Measurements from ENCODE around the gene NNMT. TPM values are rescaled to one million over a fixed set of nuclear protein-coding genes. Genes with fewer than 3 reads are reported as not detected.
A peak's percentile ranks its signal among the peaks of the same experiment; 100 is the strongest.

Gene NNMT
- total and polyA plus RNA-seq, 9 of the 15 experiments (the other 6 are each of a cell fraction or from before 2014, with no cell fraction given) = 6.1 to 15.0 (median 11.2) TPM

- ChIA-PET POLR2A (no interaction called here), CTCF (ENCODE audit: low intra/inter-chr PET ratio) (interaction anchor here (0.6 to 2.0 kb wide), 2 partner anchors 223 to 527 kb away, joined by 3 to 16 read pairs; no protein-coding TSS in a partner anchor)
- BruUV-seq (replicated peaks) = no TSS peak
- 64% methylated on average over 12 of the region's 12 CpGs for WGBS (ENCODE audit: insufficient coverage, low coverage, missing lambda C conversion rate)
- H2AFZ ChIP-seq (ENCODE audit: low read depth, low read length) = no peak overlapping the region
- peak overlapping the region in 1 of 2 experiments; percentile 59; a peak in 2 of 4 replicates for H3K9ac ChIP-seq (ENCODE audit: insufficient read depth in 1 of 2, low read depth in 2 of 2, low read length in 2 of 2)
- H3K27me3 ChIP-seq (ENCODE audit: control insufficient read depth in 2 of 2, insufficient read depth in 2 of 2, low read length in 2 of 2) = no peaks in the 10 kb centered on the region; a peak in 1 of 5 replicates
- H3K4me1 ChIP-seq (replicated peaks in 1 of 2; ENCODE audit: control insufficient read depth in 2 of 2, insufficient read depth in 2 of 2, low read length in 2 of 2) = peaks cover 14 to 22% of the 10 kb centered on the region in 2 experiments; a peak in 4 of 5 replicates
- ATAC-seq (no peak), FAIRE-seq (no peak), DNase-seq (ENCODE audit: extremely low read depth in 1 of 4, low spot score in 3 of 4) (no peak)
- H4K20me1 ChIP-seq (replicated peaks; ENCODE audit: control insufficient read depth, insufficient read depth, low read length) = no peaks in the 10 kb centered on the region
- H3K36me3 ChIP-seq (ENCODE audit: control insufficient read depth, insufficient read depth, low read length) = no peaks in the 10 kb centered on the region
- no peaks in the 10 kb centered on the region for H3K9me3 ChIP-seq (replicated peaks; ENCODE audit: control insufficient read depth, insufficient read depth, low read depth, low read length)
- in situ Hi-C loops (cut with MboI) (loop anchor here (25.0 kb wide), 1 partner anchor 947 kb away; the partner anchor contains the start of gene TTC12), intact Hi-C loops (cut with micrococcal nuclease) (no loop called here)
- H3K9me1 ChIP-seq (ENCODE audit: control insufficient read depth, insufficient read depth, low read length) = peaks cover 3% of the 10 kb centered on the region
- no peaks in the 10 kb centered on the region for H3K79me2 ChIP-seq (ENCODE audit: control insufficient read depth, insufficient read depth, low read length)
- H3K4me3 ChIP-seq = no peak overlapping the region
- no peak overlapping the region for H3K4me2 ChIP-seq (ENCODE audit: insufficient read depth, low read length)
- H3K27ac ChIP-seq (ENCODE audit: extremely low read depth, low read depth, low read length) = no peak overlapping the region
- TF ChIP-seq FOSL1 (tag; conservative IDR thresholded peaks at IDR 0.05) = no peak
- TF ChIP-seq POLR3G (IDR thresholded peaks at IDR 0.05; ENCODE audit: extremely low read depth, insufficient read length, insufficient replicate concordance) = no peak
- no peak for TF ChIP-seq ZNF140 (CRISPR knock-in tag; IDR thresholded peaks at IDR 0.05)
- TF ChIP-seq CEBPB (tag; IDR thresholded peaks at IDR 0.05) = no peak
- no peak for TF ChIP-seq GATAD2A (IDR thresholded peaks at IDR 0.05)
- TF ChIP-seq RAD51 (IDR thresholded peaks at IDR 0.05; ENCODE audit: borderline replicate concordance, low read depth) = no peak
- TF ChIP-seq PCBP2 (IDR thresholded peaks at IDR 0.05; ENCODE audit: low read depth, low read length, poor library complexity, severe bottlenecking) = no peak
- no peak for TF ChIP-seq HNRNPLL (IDR thresholded peaks at IDR 0.05; ENCODE audit: low read depth, low read length, poor library complexity, severe bottlenecking)
- TF ChIP-seq BRF1 (IDR thresholded peaks at IDR 0.05; ENCODE audit: borderline replicate concordance, extremely low read depth, insufficient read length) = no peak
- no peak for TF ChIP-seq YBX1 (IDR thresholded peaks at IDR 0.05)
- no peak for TF ChIP-seq ETV5 (CRISPR knock-in tag; IDR thresholded peaks at IDR 0.05; ENCODE audit: low read depth)
- TF ChIP-seq SETDB1 (IDR thresholded peaks at IDR 0.05; ENCODE audit: low read length) = no peak
- no peak for TF ChIP-seq HDAC1 (IDR thresholded peaks at IDR 0.05)
- no peak for TF ChIP-seq HOXB6 (CRISPR knock-in tag; IDR thresholded peaks at IDR 0.05; ENCODE audit: borderline replicate concordance)
- no peak for TF ChIP-seq HOMEZ (CRISPR knock-in tag; IDR thresholded peaks at IDR 0.05)
- no peak for TF ChIP-seq CEBPZ (IDR thresholded peaks at IDR 0.05; ENCODE audit: borderline replicate concordance, low read depth, low read length)
- TF ChIP-seq CREB3 (tag; conservative IDR thresholded peaks at IDR 0.05; ENCODE audit: low read depth) = no peak
- TF ChIP-seq ZNF444 (CRISPR knock-in tag; IDR thresholded peaks at IDR 0.05) = no peak
Measured at GRCh38 chr11:114259551-114259983, 36.6 kb upstream of the NNMT start.

Measured in K562 (cell line).